ENCODE data around the gene FAM124A.

The FAM124A gene

GRCh38 chr13:51208716-51209115 is 13.5 kb upstream of the FAM124A start:
- H3K4me3 ChIP-seq (ENCODE audit: low read length): no peak overlapping the region
- no peaks in the 10 kb centered on the region for H3K36me3 ChIP-seq (replicated peaks; ENCODE audit: low read depth, low read length)
- no peaks in the 10 kb centered on the region for H3K4me1 ChIP-seq (ENCODE audit: low read length)
- no peaks in the 10 kb centered on the region for H4K20me1 ChIP-seq (ENCODE audit: insufficient read depth, low read length)
- H3K27ac ChIP-seq (ENCODE audit: low read length): no peak overlapping the region
- TF ChIP-seq CTCF (IDR thresholded peaks at IDR 0.05; ENCODE audit: low read depth, low read length) (no peak), EZH2phosphoT487 (IDR thresholded peaks at IDR 0.05; ENCODE audit: low read depth) (no peak)
- H2AFZ ChIP-seq (ENCODE audit: low read depth, low read length): no peak overlapping the region
- H3K79me2 ChIP-seq (ENCODE audit: low read length): no peaks in the 10 kb centered on the region
- H3K4me2 ChIP-seq (ENCODE audit: low read length): no peak overlapping the region
- H3K9ac ChIP-seq (ENCODE audit: low read length): no peak overlapping the region
- peaks cover 84% of the 10 kb centered on the region for H3K27me3 ChIP-seq (ENCODE audit: low read depth, low read length)
- no peaks in the 10 kb centered on the region for H3K9me3 ChIP-seq (ENCODE audit: insufficient read depth, low read length)

DNA sequence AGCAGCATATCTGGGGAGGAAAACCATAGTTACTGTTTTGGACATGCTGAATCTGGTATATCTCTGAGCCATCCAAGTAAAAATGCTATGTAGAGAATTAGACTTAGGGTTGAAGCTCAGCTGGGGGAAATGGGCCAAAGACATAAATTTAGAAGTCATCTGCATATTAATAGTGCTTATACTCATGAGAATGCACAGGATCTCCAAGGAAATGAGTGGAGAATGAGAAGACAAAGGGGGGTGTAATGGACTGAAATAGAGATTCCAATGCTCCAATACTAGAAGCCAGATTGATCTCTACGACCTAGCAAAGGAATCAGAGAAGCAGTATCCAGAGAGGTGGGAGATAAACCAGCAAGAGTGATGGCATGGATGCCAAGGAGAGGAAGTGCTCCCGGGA is 10.3 kb upstream of the FAM124A start:
- Histone ChIP-seq H2AFZ (ENCODE audit: low read depth, low read length) (no peak overlapping the region), H4K20me1 (ENCODE audit: insufficient read depth, low read length) (no peaks in the 10 kb centered on the region), H3K36me3 (replicated peaks; ENCODE audit: low read depth, low read length) (no peaks in the 10 kb centered on the region), H3K9me3 (ENCODE audit: insufficient read depth, low read length) (no peaks in the 10 kb centered on the region), H3K4me2 (ENCODE audit: low read length) (no peak overlapping the region), H3K9ac (ENCODE audit: low read length) (no peak overlapping the region), H3K27me3 (ENCODE audit: low read depth, low read length) (peaks cover 77% of the 10 kb centered on the region), H3K27ac (ENCODE audit: low read length) (no peak overlapping the region), H3K4me3 (ENCODE audit: low read length) (no peak overlapping the region), H3K79me2 (ENCODE audit: low read length) (no peaks in the 10 kb centered on the region), H3K4me1 (ENCODE audit: low read length) (no peaks in the 10 kb centered on the region)
- no peak for TF ChIP-seq CTCF (IDR thresholded peaks at IDR 0.05; ENCODE audit: low read depth, low read length)
- no peak for TF ChIP-seq EZH2phosphoT487 (IDR thresholded peaks at IDR 0.05; ENCODE audit: low read depth)

DNA sequence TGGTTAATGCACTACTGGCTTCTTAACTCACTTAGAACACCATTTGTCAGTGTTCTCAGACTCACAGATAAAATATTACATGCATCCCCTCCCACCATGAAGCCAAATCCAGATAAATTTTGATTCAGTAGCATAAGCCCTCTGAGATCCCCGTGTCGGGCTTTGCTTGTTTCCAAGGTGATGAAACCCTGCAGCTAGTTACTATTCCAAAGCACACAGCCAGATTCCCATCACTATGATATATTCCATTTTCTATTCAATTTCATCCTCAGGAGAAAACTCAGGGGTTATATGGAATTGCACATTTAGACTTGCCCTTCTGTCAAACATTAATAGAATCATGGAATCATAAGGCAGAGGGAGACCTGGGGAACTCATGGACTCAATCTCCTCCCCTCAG is 9.4 kb upstream of the FAM124A start:
- H3K4me2 ChIP-seq (ENCODE audit: low read length): no peak overlapping the region
- no peak overlapping the region for H3K4me3 ChIP-seq (ENCODE audit: low read length)
- H3K27ac ChIP-seq (ENCODE audit: low read length): no peak overlapping the region
- H2AFZ ChIP-seq (ENCODE audit: low read depth, low read length): no peak overlapping the region
- no peaks in the 10 kb centered on the region for H3K4me1 ChIP-seq (ENCODE audit: low read length)
- H3K79me2 ChIP-seq (ENCODE audit: low read length): no peaks in the 10 kb centered on the region
- H3K27me3 ChIP-seq (ENCODE audit: low read depth, low read length): peaks cover 74% of the 10 kb centered on the region
- TF ChIP-seq CTCF (IDR thresholded peaks at IDR 0.05; ENCODE audit: low read depth, low read length) (no peak), EZH2phosphoT487 (IDR thresholded peaks at IDR 0.05; ENCODE audit: low read depth) (no peak)
- no peak overlapping the region for H3K9ac ChIP-seq (ENCODE audit: low read length)
- H3K9me3 ChIP-seq (ENCODE audit: insufficient read depth, low read length): no peaks in the 10 kb centered on the region
- no peaks in the 10 kb centered on the region for H4K20me1 ChIP-seq (ENCODE audit: insufficient read depth, low read length)
- no peaks in the 10 kb centered on the region for H3K36me3 ChIP-seq (replicated peaks; ENCODE audit: low read depth, low read length)

DNA sequence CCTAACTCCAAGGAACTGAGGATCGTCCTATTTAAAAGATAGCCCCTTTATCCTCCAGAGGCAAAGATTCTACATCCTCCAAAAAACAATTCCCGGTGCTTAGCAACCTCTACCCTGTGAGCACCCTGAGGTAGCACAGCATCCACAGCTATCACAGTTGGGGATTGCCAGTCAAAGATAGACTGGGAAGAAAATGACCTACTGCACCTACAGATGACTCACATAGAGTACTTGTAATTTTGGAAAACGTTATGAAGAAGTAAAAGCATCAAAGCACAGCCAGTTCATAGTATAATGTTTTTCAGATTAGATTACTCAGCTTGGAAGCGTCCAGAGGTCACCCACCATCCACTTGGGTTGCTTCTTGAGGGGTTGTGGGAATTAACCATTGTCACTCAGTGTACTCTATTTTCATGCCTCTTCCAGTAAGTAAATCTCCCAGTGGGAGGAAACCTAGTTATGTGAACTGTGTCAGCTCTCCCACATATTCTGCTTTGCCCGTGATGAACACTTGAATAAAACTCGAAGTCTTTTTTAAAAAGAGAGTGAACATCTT is 8.9 kb upstream of the FAM124A start:
- TF ChIP-seq CTCF (IDR thresholded peaks at IDR 0.05; ENCODE audit: low read depth, low read length) (no peak), EZH2phosphoT487 (IDR thresholded peaks at IDR 0.05; ENCODE audit: low read depth) (no peak)
- Histone ChIP-seq H3K27ac (ENCODE audit: low read length) (no peak overlapping the region), H2AFZ (ENCODE audit: low read depth, low read length) (no peak overlapping the region), H3K36me3 (replicated peaks; ENCODE audit: low read depth, low read length) (no peaks in the 10 kb centered on the region), H3K9me3 (ENCODE audit: insufficient read depth, low read length) (no peaks in the 10 kb centered on the region), H3K27me3 (ENCODE audit: low read depth, low read length) (peaks cover 71% of the 10 kb centered on the region), H3K79me2 (ENCODE audit: low read length) (no peaks in the 10 kb centered on the region), H3K4me1 (ENCODE audit: low read length) (no peaks in the 10 kb centered on the region), H3K4me3 (ENCODE audit: low read length) (no peak overlapping the region), H3K4me2 (ENCODE audit: low read length) (no peak overlapping the region), H3K9ac (ENCODE audit: low read length) (no peak overlapping the region), H4K20me1 (ENCODE audit: insufficient read depth, low read length) (no peaks in the 10 kb centered on the region)

All from OCI-LY3 (cell line).